ENCODE measurements around the gene NINJ2.

NINJ2 gene

GRCh38 chr12:565589-566105, 97.6 kb downstream of the NINJ2 start:
- DNase-seq = no peak

- DNase-seq = no peak
These were observed 98.1 kb downstream of the NINJ2 start for GRCh38 chr12:565161-565560.

GRCh38 chr12:563787-564298, 99.4 kb downstream of the NINJ2 start:
- no peak for DNase-seq

- DNase-seq = no peak
These were observed 99.9 kb downstream of the NINJ2 start for GRCh38 chr12:563250-563781.

- DNase-seq = no peak
These were observed 100.6 kb downstream of the NINJ2 start for GRCh38 chr12:562634-563033.

- no peak for DNase-seq
These were observed 101.2 kb downstream of the NINJ2 start for GRCh38 chr12:561908-562593.

GRCh38 chr12:561391-561705, 101.9 kb downstream of the NINJ2 start:
- no peak for DNase-seq

- DNase-seq = no peak
These were observed 102.4 kb downstream of the NINJ2 start for GRCh38 chr12:560691-561390.

- DNase-seq = no peak
These were observed 103.3 kb downstream of the NINJ2 start for GRCh38 chr12:559906-560455.

- DNase-seq = no peak
These were observed 103.9 kb downstream of the NINJ2 start for GRCh38 chr12:559208-559905.

- DNase-seq = no peak
These were observed 104.7 kb downstream of the NINJ2 start for GRCh38 chr12:558580-558979.

- DNase-seq = no peak
These were observed 106.7 kb downstream of the NINJ2 start for GRCh38 chr12:556498-556897.

GRCh38 chr12:554001-554285, 109.3 kb downstream of the NINJ2 start:
- no peak for DNase-seq

- no peak for DNase-seq
These were observed 109.8 kb downstream of the NINJ2 start for GRCh38 chr12:553216-554000.

- no peak for DNase-seq
These were observed 110.8 kb downstream of the NINJ2 start for GRCh38 chr12:552466-552865.

- no peak for DNase-seq
These were observed 112.6 kb downstream of the NINJ2 start for GRCh38 chr12:550473-551260.

GRCh38 chr12:549476-550082, 113.7 kb downstream of the NINJ2 start:
- DNase-seq = no peak

GRCh38 chr12:547883-548470, 115.3 kb downstream of the NINJ2 start:
- DNase-seq = no peak

- DNase-seq = peak; percentile 73
These were observed 116.1 kb downstream of the NINJ2 start for GRCh38 chr12:546920-547845.

Data from stimulated activated CD4-positive, alpha-beta T cell treated with anti-CD3 and anti-CD28 coated beads, Interleukin-12 subunit alpha, Interleukin-12 subunit beta, amount 100 ng/mL, for 4 hours (primary cell).